Choroid plexus epithelial cell (primary cell): ENCODE results near the gene TRIM60.
"Not testable (repeated sequence)": the region's sequence is repeated elsewhere in the genome, so short reads cannot be mapped to it uniquely, and the experiment has no call there.

Source experiments
- DNase-seq: peaks from one replicate; pipeline ENCODE4 v3.0.0-alpha.2; 2010; ENCODE audit warnings: low read depth
- H3K4me3 ChIP-seq: 2 replicates; pipeline ENCODE4 v1.5.1; 2011; ENCODE audit warnings: low read depth, mild to moderate bottlenecking, control low read depth, low read length, moderate library complexity
- CTCF ChIP-seq: conservative IDR thresholded peaks from 2 replicates; pipeline ENCODE4 v1.5.1; 2011; ENCODE audit warnings: low read depth, mild to moderate bottlenecking, control low read depth, inconsistent platforms, low read length, moderate library complexity

TRIM60 gene

DNA sequence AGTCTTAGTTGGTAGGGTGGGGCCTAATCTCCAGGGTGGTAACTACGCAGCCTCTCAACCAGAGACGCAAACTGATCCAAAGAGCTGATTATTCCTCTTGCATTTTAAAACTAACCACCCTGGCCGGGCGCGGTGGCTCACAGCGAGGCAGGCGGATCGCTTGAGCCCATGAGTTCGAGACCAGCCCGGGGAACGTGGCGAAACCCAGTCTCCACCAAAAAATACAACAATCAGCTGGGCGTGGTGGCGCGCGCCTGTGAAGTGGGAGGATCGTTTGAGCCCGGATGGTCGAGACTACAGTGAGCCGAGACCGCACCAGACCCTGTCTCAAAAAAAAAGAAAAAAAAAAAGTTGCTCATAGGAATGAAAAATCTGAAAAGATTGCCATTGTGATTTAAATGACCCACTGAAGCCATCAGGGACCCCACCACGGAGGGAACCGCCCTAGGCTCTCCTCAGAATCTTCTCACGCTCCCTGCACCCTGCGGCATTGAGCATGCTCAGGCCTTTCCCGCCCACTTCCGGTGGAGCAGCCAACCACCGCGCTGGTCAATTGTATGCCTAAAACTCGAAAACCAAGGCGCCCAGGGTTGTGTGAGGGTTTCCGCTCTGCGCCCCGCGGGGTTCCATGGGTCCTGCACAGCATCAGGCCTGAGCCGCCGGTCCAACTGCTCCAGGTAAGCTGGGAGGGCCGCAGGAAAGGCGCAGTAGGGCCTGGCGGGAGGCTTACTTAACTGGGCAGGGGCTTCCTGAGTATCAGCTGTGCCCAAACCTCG lies at the start of gene TRIM60:
Gene TRIM60 (plus strand): TSS at position 564 of the 776 bp plus-strand sequence. CDS start 8,074 bp downstream, outside the sequence.
- DNase-seq: no peak
- H3K4me3 ChIP-seq: no peak within 1 kb of the TSS
- TF ChIP-seq CTCF: no peak

DNA sequence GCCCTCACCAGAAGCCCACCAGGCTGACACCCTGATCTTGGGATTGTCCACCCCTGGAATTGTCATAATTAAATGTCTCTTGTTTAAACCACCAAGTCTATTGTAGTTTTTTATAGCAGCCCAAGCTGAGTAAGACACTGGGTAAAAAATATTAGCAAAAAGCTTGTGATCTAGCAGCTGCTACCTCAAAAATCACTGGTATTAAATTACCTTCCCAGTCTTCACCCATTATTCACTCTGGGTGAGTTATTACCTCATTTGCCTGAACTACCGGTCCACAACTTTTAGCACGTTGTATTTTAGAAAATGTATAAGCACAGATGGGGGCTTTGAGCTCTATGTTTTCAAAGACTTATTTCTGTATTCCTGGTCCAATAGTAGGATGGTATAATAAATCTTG lies 42.3 kb upstream of the TRIM60 start:
- H3K4me3 ChIP-seq: no peak overlapping the region
- no peak for TF ChIP-seq CTCF
- DNase-seq: no peak

DNA sequence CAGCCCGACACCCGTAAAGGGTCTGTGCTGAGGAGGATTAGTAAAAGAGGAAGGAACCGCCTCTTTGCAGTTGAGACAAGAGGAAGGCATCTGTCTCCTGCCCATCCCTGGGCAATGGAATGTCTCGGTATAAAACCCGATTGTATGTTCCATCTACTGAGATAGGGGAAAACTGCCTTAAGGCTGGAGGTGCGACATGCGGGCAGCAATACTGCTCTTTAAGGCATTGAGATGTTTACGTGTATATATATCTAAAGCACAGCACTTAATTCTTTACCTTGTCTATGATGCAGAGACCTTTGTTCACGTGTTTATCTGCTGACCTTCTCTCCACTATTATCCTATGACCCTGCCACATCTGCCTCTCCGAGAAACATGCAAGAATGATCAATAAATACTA lies 41.0 kb upstream of the TRIM60 start:
- H3K4me3 ChIP-seq, DNase-seq: not testable (repeated sequence)

DNA sequence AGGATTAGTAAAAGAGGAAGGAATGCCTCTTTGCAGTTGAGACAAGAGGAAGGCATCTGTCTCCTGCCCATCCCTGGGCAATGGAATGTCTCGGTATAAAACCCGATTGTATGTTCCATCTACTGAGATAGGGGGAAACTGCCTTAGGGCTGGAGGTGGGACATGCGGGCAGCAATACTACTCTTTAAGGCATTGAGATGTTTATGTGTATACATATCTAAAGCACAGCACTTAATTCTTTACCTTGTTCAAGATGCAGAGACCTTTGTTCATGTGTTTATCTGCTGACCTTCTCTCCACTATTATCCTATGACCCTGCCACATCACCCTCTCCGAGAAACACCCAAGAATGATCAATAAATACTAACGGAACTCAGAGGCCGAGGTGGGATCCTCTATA lies 35.7 kb upstream of the TRIM60 start:
- not testable (repeated sequence) for H3K4me3 ChIP-seq, DNase-seq

DNA sequence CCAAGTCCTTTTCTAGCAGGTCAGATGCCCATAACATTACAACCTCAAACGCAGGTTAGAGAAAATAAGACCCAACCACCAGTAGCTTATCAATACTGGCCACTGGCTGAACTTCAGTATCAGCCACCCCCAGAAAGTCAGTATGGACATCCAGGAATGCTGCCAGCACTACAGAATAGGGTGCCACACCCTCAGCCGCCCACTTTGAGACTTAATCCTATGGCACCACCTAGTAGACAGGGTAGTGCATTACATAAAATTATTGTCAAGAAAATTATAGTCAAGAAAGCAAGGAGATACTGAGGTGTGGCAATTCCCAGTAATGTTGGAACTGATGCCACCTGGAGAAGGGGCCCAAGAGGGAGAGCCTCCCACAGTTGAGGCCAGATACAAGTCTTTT lies 34.5 kb upstream of the TRIM60 start:
- no peak overlapping the region for H3K4me3 ChIP-seq
- DNase-seq: peak; percentile 30
- TF ChIP-seq CTCF: peak; percentile 48

DNA sequence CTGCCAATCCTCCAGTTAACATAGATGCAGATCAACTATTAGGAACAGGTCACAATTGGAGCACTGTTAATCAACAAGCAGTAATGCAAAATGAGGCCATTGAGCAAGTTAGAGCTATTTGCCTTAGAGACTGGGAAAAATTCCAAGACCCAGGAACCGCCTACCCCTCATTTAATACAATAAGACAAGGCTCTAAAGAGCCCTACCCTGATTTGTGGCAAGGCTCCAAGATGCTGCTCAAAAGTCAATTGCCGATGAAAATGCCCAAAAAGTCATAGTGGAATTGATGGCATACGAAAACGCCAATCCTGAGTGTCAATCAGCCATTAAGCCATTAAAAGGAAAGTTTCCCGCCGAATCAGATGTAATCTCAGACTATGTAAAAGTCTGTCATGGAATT lies 33.9 kb upstream of the TRIM60 start:
- no peak for TF ChIP-seq CTCF
- DNase-seq: no peak
- no peak overlapping the region for H3K4me3 ChIP-seq

- DNase-seq, H3K4me3 ChIP-seq: not testable (repeated sequence)
Measured at GRCh38 chr4:164998526-164999080, 33.2 kb upstream of the TRIM60 start.

- not testable (repeated sequence) for H3K4me3 ChIP-seq, DNase-seq
Measured at GRCh38 chr4:165001957-165002356, 29.8 kb upstream of the TRIM60 start.

DNA sequence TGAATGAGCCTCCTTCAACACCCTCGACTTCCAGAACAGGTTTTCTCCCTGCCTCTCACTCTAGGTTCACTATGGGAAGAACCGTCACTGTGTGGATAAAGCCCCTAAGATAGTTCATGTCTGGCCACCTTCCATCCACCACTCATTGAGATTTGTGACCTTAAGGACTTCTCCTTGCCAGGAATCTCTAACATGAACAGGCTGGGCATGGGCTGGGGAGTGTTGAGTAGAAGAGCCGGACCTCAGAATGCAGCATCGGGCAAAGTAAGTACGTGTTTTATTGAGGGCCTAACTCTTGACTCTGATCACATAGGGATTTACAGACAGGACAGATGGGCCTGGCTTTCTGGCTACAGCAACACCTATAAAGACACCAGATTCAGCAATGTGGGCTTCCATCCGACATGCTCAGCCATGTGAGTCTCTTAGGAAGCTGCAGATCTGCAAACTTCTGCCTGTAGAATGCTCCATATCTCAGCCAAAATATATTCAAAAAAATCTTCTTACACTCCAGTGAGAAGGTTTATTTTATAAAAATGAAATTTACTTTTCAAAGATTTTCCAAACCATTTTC lies 26.4 kb upstream of the TRIM60 start:
- DNase-seq: no peak
- no peak for TF ChIP-seq CTCF
- H3K4me3 ChIP-seq: no peak overlapping the region
